SJCRH30 (cell line): ENCODE results near the gene WBP4. TPM values are rescaled to one million over a fixed set of nuclear protein-coding genes. Genes with fewer than 3 reads are reported as not detected.
"Not testable (repeated sequence)": the region's sequence is repeated elsewhere in the genome, so short reads cannot be mapped to it uniquely, and the experiment has no call there.

Experiments used
- DNase-seq, 2 experiments: peaks; one replicate each; pipeline ENCODE4 v3.0.0-alpha.2; 2015 to 2020
- H3K27ac ChIP-seq: fragments of 250-450 bp; sonication (Bioruptor Pico); 2 replicates; pipeline ENCODE4 v1.5.1; 2020; ENCODE audit warnings: mild to moderate bottlenecking, moderate library complexity
- H3K27me3 ChIP-seq: fragments of 250-450 bp; sonication (Bioruptor Pico); 2 replicates; pipeline ENCODE4 v1.5.1; 2020; ENCODE audit warnings: mild to moderate bottlenecking, moderate library complexity
- H3K36me3 ChIP-seq: fragments of 250-450 bp; sonication (Bioruptor Pico); 2 replicates; pipeline ENCODE4 v1.5.1; 2020; ENCODE audit warnings: mild to moderate bottlenecking, moderate library complexity
- H3K4me1 ChIP-seq: fragments of 250-450 bp; sonication (Bioruptor Pico); 2 replicates; pipeline ENCODE4 v1.5.1; 2020; ENCODE audit warnings: mild to moderate bottlenecking, moderate library complexity
- H3K4me3 ChIP-seq: fragments of 250-450 bp; sonication (Bioruptor Pico); 2 replicates; pipeline ENCODE4 v1.5.1; 2020; ENCODE audit warnings: mild to moderate bottlenecking, moderate library complexity
- H3K9me3 ChIP-seq: fragments of 250-450 bp; sonication (Bioruptor Pico); replicated peaks from 2 replicates; pipeline ENCODE4 v1.5.1; 2020; ENCODE audit warnings: mild to moderate bottlenecking, moderate library complexity
- total RNA-seq: library from RNA; depleted of rRNA; stranded (reverse); fragments of >200 nt; shearing (Covaris generic); gene quantifications from 2 replicates; pipeline ENCODE4 v1.2.3, GENCODE V29; 2014

WBP4 gene
- total RNA-seq, 1 experiment from 2014 or later = 15.3 TPM

GRCh38 chr13:41032691-41033376 lies 28.5 kb upstream of the WBP4 start:
- H3K27ac ChIP-seq = no peak overlapping the region
- DNase-seq = no peak
- 0 out of 2 replicates have a peak, but pooled peaks cover 2% of the 10 kb centered on the region for H3K36me3 ChIP-seq
- H3K4me1 ChIP-seq = no peaks in the 10 kb centered on the region
- H3K9me3 ChIP-seq = no peaks in the 10 kb centered on the region
- H3K4me3 ChIP-seq = no peak overlapping the region
- no peaks in the 10 kb centered on the region for H3K27me3 ChIP-seq

DNA sequence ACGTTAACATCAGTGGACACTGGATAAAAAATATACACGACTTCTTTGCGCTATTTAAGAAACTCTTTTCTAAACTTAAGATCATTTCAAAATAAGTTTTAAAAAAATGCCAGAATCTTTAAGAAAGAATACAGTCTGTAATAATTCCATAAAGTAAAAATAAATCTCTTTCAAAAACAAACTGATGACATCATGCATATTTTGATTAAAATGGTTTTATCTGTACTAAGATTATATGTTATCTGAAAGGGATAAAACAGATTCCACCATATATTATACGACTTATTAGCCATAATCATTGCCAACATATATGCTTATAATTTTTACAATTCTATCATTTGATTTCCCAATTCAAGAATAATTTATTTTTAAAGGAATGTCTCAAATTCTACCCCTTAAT lies 26.9 kb upstream of the WBP4 start:
- no peaks in the 10 kb centered on the region for H3K9me3 ChIP-seq

GRCh38 chr13:41034881-41035280 lies 26.4 kb upstream of the WBP4 start:
- no peak for DNase-seq
- no peak overlapping the region for H3K27ac ChIP-seq
- no peaks in the 10 kb centered on the region for H3K27me3 ChIP-seq
- H3K36me3 ChIP-seq = 0 out of 2 replicates have a peak, but pooled peaks cover 2% of the 10 kb centered on the region
- no peaks in the 10 kb centered on the region for H3K4me1 ChIP-seq
- no peaks in the 10 kb centered on the region for H3K9me3 ChIP-seq
- H3K4me3 ChIP-seq = no peak overlapping the region

More for the DNA sequence above, 26.9 kb upstream of the WBP4 start:
- H3K36me3 ChIP-seq = 0 out of 2 replicates have a peak, but pooled peaks cover 2% of the 10 kb centered on the region
- H3K4me1 ChIP-seq = no peaks in the 10 kb centered on the region
- DNase-seq = no peak
- no peaks in the 10 kb centered on the region for H3K27me3 ChIP-seq
- no peak overlapping the region for H3K4me3 ChIP-seq
- no peak overlapping the region for H3K27ac ChIP-seq

GRCh38 chr13:41036557-41036956 lies 24.8 kb upstream of the WBP4 start:
- H3K36me3 ChIP-seq, H3K27ac ChIP-seq, H3K4me1 ChIP-seq, H3K27me3 ChIP-seq, H3K4me3 ChIP-seq, H3K9me3 ChIP-seq, DNase-seq: not testable (repeated sequence)

DNA sequence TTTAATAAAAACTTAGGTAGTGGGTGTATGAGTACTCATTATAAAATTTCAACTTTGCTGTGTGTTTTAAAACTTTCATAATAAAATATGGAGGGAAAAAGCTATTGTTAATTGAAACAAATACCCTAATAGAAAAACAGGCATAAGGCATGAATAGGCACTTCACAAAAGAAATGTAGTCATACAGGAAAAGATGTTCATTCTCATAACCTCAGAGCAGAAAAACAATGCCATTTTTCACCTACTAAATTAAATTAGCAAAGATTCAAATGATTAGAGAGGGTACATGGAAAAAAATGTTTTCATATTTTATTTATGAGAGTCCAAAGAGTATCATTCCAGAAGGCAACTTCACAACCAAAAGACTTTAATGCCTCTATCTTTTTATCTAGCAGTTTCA lies 21.6 kb upstream of the WBP4 start:
- no peak overlapping the region for H3K4me3 ChIP-seq
- H3K9me3 ChIP-seq = no peaks in the 10 kb centered on the region
- H3K27ac ChIP-seq = no peak overlapping the region
- DNase-seq = no peak
- H3K27me3 ChIP-seq = no peaks in the 10 kb centered on the region
- no peaks in the 10 kb centered on the region for H3K4me1 ChIP-seq
- H3K36me3 ChIP-seq = 0 out of 2 replicates have a peak, but pooled peaks cover 2% of the 10 kb centered on the region

DNA sequence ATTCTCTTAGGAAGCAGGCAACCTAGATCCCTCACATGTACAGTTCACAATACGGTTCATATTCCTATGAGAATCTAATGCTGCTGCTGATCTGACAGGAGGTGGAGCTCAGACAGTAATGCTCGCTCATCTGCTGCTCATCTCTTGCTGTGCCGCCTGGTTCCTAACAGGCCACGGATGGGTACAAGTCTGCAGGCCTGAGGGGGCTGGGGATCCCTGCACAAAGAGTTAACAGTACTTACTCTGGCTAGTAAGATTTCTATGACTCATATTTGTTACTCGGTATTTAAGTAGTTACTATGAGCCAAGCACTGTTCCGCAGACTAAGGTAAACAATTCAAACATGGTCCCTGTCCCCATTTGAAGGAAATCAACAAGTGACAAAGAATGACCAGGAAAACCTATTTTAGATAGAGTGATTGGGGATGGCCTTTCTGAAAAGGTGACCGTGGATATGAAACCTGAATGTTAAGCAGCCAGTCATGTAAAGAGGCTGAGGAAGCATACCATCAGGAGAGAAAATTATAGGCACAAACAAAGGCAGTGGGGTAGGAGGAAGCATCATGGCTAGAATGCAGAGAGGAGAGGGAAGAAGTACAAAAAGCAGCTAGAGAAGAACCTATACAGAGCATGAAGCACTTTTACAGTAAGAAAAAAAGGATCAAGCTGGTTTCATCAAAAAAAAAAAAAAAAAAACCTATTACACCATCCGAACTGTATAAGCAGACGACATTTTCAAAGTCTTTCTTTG lies 20.6 kb upstream of the WBP4 start:
- Histone ChIP-seq H3K9me3 (no peaks in the 10 kb centered on the region), H3K4me1 (no peaks in the 10 kb centered on the region), H3K4me3 (no peak overlapping the region), H3K36me3 (no peaks in the 10 kb centered on the region), H3K27me3 (no peaks in the 10 kb centered on the region), H3K27ac (no peak overlapping the region)
- no peak for DNase-seq

- not testable (repeated sequence) for H3K9me3 ChIP-seq, H3K27ac ChIP-seq, H3K4me1 ChIP-seq, H3K36me3 ChIP-seq, H3K4me3 ChIP-seq, H3K27me3 ChIP-seq, DNase-seq
Observed at GRCh38 chr13:41042419-41042818, 18.9 kb upstream of the WBP4 start.

DNA sequence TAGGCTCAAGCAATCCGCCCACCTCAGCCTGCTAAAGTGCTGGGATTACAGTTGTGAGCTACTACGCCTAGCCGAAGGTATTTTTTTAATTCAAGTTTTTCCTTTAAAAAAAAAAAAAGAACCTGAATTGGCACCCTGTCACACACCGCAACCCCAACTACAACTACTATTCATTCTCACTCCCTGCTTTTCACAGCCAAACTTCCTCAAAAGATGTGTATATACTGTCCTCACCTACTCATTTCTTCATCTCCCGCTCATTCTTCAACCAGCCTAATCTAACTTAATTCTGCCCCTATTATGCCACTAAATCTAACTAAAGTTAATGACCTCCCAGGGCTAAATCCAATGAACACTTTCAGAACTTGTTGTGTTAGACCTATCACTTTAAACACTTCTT lies 12.7 kb upstream of the WBP4 start:
- no peaks in the 10 kb centered on the region for H3K27me3 ChIP-seq
- no peaks in the 10 kb centered on the region for H3K4me1 ChIP-seq
- no peak for DNase-seq
- H3K9me3 ChIP-seq = peaks cover 5% of the 10 kb centered on the region; the same call in 1 of the 2 replicates
- no peak overlapping the region for H3K27ac ChIP-seq
- peaks cover 8% of the 10 kb centered on the region for H3K36me3 ChIP-seq
- H3K4me3 ChIP-seq = no peak overlapping the region

GRCh38 chr13:41049480-41050440 lies 11.5 kb upstream of the WBP4 start:
- Histone ChIP-seq H3K9me3 (peaks cover 5% of the 10 kb centered on the region; the same call in 1 of the 2 replicates), H3K27ac (no peak overlapping the region), H3K36me3 (peaks cover 8% of the 10 kb centered on the region), H3K27me3 (no peaks in the 10 kb centered on the region), H3K4me3 (no peak overlapping the region), H3K4me1 (no peaks in the 10 kb centered on the region)
- no peak for DNase-seq

DNA sequence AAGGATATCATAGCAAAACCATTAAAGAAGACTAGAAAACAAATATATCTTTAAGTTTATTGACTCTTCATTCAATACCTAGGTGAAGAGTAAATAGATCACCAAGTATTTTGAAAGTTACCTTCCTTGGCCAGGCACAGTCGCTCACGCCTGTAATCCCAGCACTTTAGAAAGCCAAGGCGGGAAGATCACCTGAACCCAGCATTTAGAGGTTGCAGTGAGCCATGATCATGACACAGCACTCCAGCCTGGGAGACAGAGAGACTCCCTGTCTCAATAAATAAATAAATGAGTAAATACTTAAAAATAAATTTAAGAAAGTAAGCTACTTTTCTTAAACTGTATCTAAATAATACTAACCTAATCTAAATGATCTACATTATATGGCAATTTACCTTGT lies 8.9 kb upstream of the WBP4 start:
- DNase-seq = no peak
- Histone ChIP-seq H3K9me3 (peaks cover 5% of the 10 kb centered on the region; the same call in 1 of the 2 replicates), H3K36me3 (peaks cover 8% of the 10 kb centered on the region), H3K27ac (no peak overlapping the region), H3K27me3 (no peaks in the 10 kb centered on the region), H3K4me1 (no peaks in the 10 kb centered on the region), H3K4me3 (no peak overlapping the region)

- Histone ChIP-seq H3K9me3 (peaks cover 5% of the 10 kb centered on the region; the same call in 1 of the 2 replicates), H3K27ac (no peak overlapping the region), H3K4me3 (no peak overlapping the region), H3K4me1 (no peaks in the 10 kb centered on the region), H3K27me3 (no peaks in the 10 kb centered on the region), H3K36me3 (peaks cover 8% of the 10 kb centered on the region)
- DNase-seq = no peak
Observed at GRCh38 chr13:41053384-41053826, 7.9 kb upstream of the WBP4 start.

- H3K27me3 ChIP-seq = no peaks in the 10 kb centered on the region
- H3K27ac ChIP-seq = no peak overlapping the region
- H3K36me3 ChIP-seq = peaks cover 8% of the 10 kb centered on the region; the same call in 1 of the 2 replicates
- H3K4me1 ChIP-seq = no peaks in the 10 kb centered on the region
- no peaks in the 10 kb centered on the region; the same call in 1 of the 2 replicates for H3K9me3 ChIP-seq
- peak; percentile 24 to 67 for DNase-seq
- no peak overlapping the region for H3K4me3 ChIP-seq
Observed at GRCh38 chr13:41054212-41054877, 7.0 kb upstream of the WBP4 start.

DNA sequence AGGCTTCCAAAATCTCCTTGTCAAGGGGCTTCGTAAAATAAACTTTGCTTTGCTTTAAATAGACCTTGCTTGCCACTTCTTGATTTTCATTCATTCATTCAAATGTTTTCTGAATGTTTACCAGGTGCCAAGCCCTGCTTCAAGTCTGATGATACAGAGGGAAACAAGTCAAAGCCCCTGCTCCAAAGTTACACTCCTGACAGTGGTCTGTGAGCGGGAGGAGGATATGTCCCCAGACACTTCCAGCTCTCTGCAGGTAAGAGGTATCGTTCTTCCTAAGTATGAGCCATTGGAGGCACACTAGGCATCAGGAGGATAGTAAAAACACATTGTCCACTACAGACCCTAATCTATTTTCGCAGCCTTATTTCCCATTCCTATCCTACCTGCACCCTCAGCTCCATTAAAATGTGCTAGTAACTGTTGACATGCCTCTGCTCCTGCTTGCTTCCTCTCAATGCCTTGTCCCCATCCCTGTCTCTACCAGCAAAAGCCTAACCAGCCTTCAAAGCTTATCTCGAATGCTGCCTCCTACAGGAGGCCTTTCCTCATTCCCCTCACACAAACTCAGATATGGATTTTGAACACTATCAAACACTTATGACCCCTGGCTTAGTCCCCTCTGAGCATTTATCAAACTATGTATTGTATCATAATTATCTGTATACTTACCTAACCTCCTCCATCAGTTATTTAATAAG lies 6.2 kb upstream of the WBP4 start:
- Histone ChIP-seq H3K36me3 (peaks cover 2% of the 10 kb centered on the region; the same call in 1 of the 2 replicates), H3K27me3 (no peaks in the 10 kb centered on the region), H3K27ac (no peak overlapping the region), H3K4me1 (no peaks in the 10 kb centered on the region), H3K9me3 (no peaks in the 10 kb centered on the region), H3K4me3 (no peak overlapping the region)
- DNase-seq = peak in 1 of 2 experiments; percentile 24
